ENCODE data around the gene SLC1A3.

The SLC1A3 gene

DNA sequence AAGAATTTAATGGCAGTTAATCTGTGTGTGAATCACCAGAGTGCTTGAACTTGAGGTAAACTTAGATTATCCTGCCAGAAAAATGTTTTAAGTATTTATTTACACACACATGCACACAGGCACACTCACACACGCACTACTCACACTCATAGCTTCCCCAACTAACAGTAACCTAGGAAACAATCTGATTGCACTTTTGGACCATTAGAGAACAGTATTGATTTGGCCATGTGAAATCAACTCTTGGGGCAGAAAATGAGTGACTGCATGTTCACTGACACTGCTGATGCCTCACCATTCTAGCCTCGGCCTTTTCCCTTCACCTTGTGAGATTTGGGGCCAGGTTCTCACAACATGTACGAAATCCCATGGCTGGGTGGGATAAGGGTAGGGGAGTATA lies 64.1 kb downstream of the SLC1A3 start:
- TF ChIP-seq CEBPB (IDR thresholded peaks at IDR 0.05) (no peak), ZBTB7A (IDR thresholded peaks at IDR 0.05; ENCODE audit: low read depth) (no peak), TAF1 (IDR thresholded peaks at IDR 0.05; ENCODE audit: low read depth) (no peak), EGR1 (IDR thresholded peaks at IDR 0.05) (no peak), EP300 (IDR thresholded peaks at IDR 0.05; ENCODE audit: borderline replicate concordance) (no peak), TEAD4 (IDR thresholded peaks at IDR 0.05) (no peak), TCF12 (IDR thresholded peaks at IDR 0.05; ENCODE audit: low read depth) (no peak), CREB1 (IDR thresholded peaks at IDR 0.05; ENCODE audit: low read depth) (no peak), NFIC (IDR thresholded peaks at IDR 0.05) (no peak), FOXM1 (IDR thresholded peaks at IDR 0.05; ENCODE audit: borderline replicate concordance, low read depth) (no peak), YY1 (IDR thresholded peaks at IDR 0.05; ENCODE audit: low read depth) (no peak), RAD21 (IDR thresholded peaks at IDR 0.05; ENCODE audit: low read depth) (no peak)
- TF ChIP-seq, protein P1, sequence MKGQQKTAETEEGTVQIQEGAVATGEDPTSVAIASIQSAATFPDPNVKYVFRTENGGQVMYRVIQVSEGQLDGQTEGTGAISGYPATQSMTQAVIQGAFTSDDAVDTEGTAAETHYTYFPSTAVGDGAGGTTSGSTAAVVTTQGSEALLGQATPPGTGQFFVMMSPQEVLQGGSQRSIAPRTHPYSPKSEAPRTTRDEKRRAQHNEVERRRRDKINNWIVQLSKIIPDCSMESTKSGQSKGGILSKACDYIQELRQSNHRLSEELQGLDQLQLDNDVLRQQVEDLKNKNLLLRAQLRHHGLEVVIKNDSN (IDR thresholded peaks at IDR 0.05) = no peak
- TF ChIP-seq, protein P2, sequence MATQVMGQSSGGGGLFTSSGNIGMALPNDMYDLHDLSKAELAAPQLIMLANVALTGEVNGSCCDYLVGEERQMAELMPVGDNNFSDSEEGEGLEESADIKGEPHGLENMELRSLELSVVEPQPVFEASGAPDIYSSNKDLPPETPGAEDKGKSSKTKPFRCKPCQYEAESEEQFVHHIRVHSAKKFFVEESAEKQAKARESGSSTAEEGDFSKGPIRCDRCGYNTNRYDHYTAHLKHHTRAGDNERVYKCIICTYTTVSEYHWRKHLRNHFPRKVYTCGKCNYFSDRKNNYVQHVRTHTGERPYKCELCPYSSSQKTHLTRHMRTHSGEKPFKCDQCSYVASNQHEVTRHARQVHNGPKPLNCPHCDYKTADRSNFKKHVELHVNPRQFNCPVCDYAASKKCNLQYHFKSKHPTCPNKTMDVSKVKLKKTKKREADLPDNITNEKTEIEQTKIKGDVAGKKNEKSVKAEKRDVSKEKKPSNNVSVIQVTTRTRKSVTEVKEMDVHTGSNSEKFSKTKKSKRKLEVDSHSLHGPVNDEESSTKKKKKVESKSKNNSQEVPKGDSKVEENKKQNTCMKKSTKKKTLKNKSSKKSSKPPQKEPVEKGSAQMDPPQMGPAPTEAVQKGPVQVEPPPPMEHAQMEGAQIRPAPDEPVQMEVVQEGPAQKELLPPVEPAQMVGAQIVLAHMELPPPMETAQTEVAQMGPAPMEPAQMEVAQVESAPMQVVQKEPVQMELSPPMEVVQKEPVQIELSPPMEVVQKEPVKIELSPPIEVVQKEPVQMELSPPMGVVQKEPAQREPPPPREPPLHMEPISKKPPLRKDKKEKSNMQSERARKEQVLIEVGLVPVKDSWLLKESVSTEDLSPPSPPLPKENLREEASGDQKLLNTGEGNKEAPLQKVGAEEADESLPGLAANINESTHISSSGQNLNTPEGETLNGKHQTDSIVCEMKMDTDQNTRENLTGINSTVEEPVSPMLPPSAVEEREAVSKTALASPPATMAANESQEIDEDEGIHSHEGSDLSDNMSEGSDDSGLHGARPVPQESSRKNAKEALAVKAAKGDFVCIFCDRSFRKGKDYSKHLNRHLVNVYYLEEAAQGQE (IDR thresholded peaks at IDR 0.05; ENCODE audit: low read depth) = no peak
- TF ChIP-seq, protein P3, sequence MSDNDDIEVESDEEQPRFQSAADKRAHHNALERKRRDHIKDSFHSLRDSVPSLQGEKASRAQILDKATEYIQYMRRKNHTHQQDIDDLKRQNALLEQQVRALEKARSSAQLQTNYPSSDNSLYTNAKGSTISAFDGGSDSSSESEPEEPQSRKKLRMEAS (IDR thresholded peaks at IDR 0.05) = no peak

DNA sequence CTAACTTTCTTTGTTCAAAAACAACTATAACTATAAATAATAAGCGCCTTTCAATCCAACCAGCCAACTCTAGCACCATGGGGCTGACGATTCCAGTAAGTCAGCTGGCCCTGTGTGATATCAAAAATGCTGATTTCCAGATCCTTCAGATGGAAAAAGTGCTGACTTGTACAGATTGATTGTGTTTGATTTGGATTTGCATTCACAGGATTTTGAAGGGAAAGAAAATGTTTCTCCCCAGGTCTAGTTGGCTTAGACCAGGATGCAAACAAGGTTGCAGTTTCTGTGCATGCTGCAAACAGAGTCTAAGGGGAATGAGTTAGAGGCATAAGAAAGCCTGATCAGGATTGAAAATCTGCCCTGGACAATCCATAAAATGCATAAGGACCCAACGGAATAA lies 68.9 kb downstream of the SLC1A3 start:
- TF ChIP-seq, protein P1 (IDR thresholded peaks at IDR 0.05) = no peak
- TF ChIP-seq CEBPB (IDR thresholded peaks at IDR 0.05) (no peak), FOXM1 (IDR thresholded peaks at IDR 0.05; ENCODE audit: borderline replicate concordance, low read depth) (no peak), TEAD4 (IDR thresholded peaks at IDR 0.05) (no peak), CREB1 (IDR thresholded peaks at IDR 0.05; ENCODE audit: low read depth) (no peak), ZBTB7A (IDR thresholded peaks at IDR 0.05; ENCODE audit: low read depth) (no peak), TAF1 (IDR thresholded peaks at IDR 0.05; ENCODE audit: low read depth) (no peak), TCF12 (IDR thresholded peaks at IDR 0.05; ENCODE audit: low read depth) (no peak), EP300 (IDR thresholded peaks at IDR 0.05; ENCODE audit: borderline replicate concordance) (no peak), RAD21 (IDR thresholded peaks at IDR 0.05; ENCODE audit: low read depth) (no peak), NFIC (IDR thresholded peaks at IDR 0.05) (no peak), YY1 (IDR thresholded peaks at IDR 0.05; ENCODE audit: low read depth) (no peak), EGR1 (IDR thresholded peaks at IDR 0.05) (no peak)
- TF ChIP-seq, protein P3 (IDR thresholded peaks at IDR 0.05) = no peak
- TF ChIP-seq, protein P2 (IDR thresholded peaks at IDR 0.05; ENCODE audit: low read depth) = no peak

DNA sequence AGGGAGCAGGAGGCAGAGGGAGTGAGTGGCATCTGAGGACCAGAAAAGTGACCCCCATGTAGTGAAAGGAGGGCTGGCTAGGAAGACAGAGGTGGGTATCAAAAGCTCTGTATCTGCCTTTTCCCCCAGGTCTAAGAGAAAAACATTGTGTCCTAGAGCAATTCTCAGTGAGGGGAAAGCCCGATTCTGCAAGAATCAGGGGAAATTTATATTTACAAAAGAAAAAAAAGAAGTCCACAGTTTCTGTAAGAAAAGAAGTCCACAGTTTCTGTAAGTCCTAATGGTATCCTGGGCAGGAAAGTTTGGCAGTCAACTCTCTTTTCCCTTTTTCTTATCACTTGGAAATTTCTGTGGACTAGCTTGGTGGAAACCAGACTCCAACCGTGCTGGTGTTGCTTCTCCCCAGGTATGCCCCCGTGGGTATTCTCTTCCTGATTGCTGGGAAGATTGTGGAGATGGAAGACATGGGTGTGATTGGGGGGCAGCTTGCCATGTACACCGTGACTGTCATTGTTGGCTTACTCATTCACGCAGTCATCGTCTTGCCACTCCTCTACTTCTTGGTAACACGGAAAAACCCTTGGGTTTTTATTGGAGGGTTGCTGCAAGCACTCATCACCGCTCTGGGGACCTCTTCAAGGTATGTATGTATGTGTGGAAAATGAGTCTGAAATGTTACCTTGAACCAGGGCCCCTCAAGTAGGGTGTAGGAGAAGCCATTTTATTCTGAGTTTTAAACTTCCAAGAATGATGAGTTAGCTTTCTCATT lies 73.0 kb downstream of the SLC1A3 start:
- TF ChIP-seq FOXM1 (IDR thresholded peaks at IDR 0.05; ENCODE audit: borderline replicate concordance, low read depth) (no peak), EGR1 (IDR thresholded peaks at IDR 0.05) (no peak), TCF12 (IDR thresholded peaks at IDR 0.05; ENCODE audit: low read depth) (no peak), RAD21 (IDR thresholded peaks at IDR 0.05; ENCODE audit: low read depth) (no peak), CEBPB (IDR thresholded peaks at IDR 0.05) (no peak), CREB1 (IDR thresholded peaks at IDR 0.05; ENCODE audit: low read depth) (no peak), NFIC (IDR thresholded peaks at IDR 0.05) (no peak), EP300 (IDR thresholded peaks at IDR 0.05; ENCODE audit: borderline replicate concordance) (no peak)
- TF ChIP-seq, protein P1 (IDR thresholded peaks at IDR 0.05) = no peak
- TF ChIP-seq, protein P3 (IDR thresholded peaks at IDR 0.05) = no peak
- TF ChIP-seq, protein P2 (IDR thresholded peaks at IDR 0.05; ENCODE audit: low read depth) = no peak
